ENCODE measurements around the gene AFAP1L1.

The AFAP1L1 gene

GRCh38 chr5:149383399-149383798 is 111.7 kb downstream of the AFAP1L1 start:
- ChIA-PET POLR2A (no interaction called here), CTCF (interaction anchor here (1.3 to 14.2 kb wide), 8 partner anchors 17 to 182 kb away, joined by 3 to 209 read pairs (median 6); partner anchors contain the start of gene PCYOX1L)
- Histone ChIP-seq H3K36me3 (ENCODE audit: control insufficient read depth in 4 of 4, insufficient read depth in 4 of 4, low read length in 3 of 4) (no peaks in the 10 kb centered on the region), H3K4me3 (ENCODE audit: control insufficient read depth in 1 of 7, extremely low read depth in 1 of 7, insufficient read depth in 4 of 7, low read depth in 2 of 7, low read length in 6 of 7) (no peak overlapping the region), H3K9me3 (ENCODE audit: control extremely low read depth in 1 of 5, control insufficient read depth in 4 of 5, insufficient read depth in 2 of 5, low read depth in 1 of 5, low read length in 4 of 5) (no peaks in the 10 kb centered on the region), H3K27ac (ENCODE audit: insufficient read depth in 1 of 2, low read depth in 1 of 2, low read length in 2 of 2, poor library complexity in 1 of 2, severe bottlenecking in 2 of 2) (no peak overlapping the region), H3K4me1 (ENCODE audit: control extremely low read depth in 1 of 4, control insufficient read depth in 4 of 4, insufficient read depth in 4 of 4, low read length in 3 of 4) (peaks cover 0 to 8% (median 6%) of the 10 kb centered on the region in 4 experiments), H3K27me3 (replicated peaks in 2 of 5; ENCODE audit: control insufficient read depth in 4 of 5, insufficient read depth in 5 of 5, low read length in 4 of 5) (no peaks in the 10 kb centered on the region)
- no peak for DNase-seq
- WGBS (ENCODE audit: insufficient coverage) = 88% methylated on average over 8 of the region's 9 CpGs

GRCh38 chr5:149386166-149386565 is 114.5 kb downstream of the AFAP1L1 start:
- Histone ChIP-seq H3K9me3 (ENCODE audit: control extremely low read depth in 1 of 5, control insufficient read depth in 4 of 5, insufficient read depth in 2 of 5, low read depth in 1 of 5, low read length in 4 of 5) (no peaks in the 10 kb centered on the region), H3K36me3 (ENCODE audit: control insufficient read depth in 4 of 4, insufficient read depth in 4 of 4, low read length in 3 of 4) (no peaks in the 10 kb centered on the region), H3K4me1 (ENCODE audit: control extremely low read depth in 1 of 4, control insufficient read depth in 4 of 4, insufficient read depth in 4 of 4, low read length in 3 of 4) (peaks cover 0 to 8% (median 6%) of the 10 kb centered on the region in 4 experiments), H3K27ac (ENCODE audit: insufficient read depth in 1 of 2, low read depth in 1 of 2, low read length in 2 of 2, poor library complexity in 1 of 2, severe bottlenecking in 2 of 2) (no peak overlapping the region), H3K4me3 (ENCODE audit: control insufficient read depth in 1 of 7, extremely low read depth in 1 of 7, insufficient read depth in 4 of 7, low read depth in 2 of 7, low read length in 6 of 7) (no peak overlapping the region), H3K27me3 (replicated peaks in 2 of 5; ENCODE audit: control insufficient read depth in 4 of 5, insufficient read depth in 5 of 5, low read length in 4 of 5) (no peaks in the 10 kb centered on the region)
- 100% methylated on average over 2 of the region's 5 CpGs for WGBS (ENCODE audit: insufficient coverage)
- CTCF ChIA-PET = interaction anchor here (1.1 to 14.2 kb wide), 6 partner anchors 14 to 179 kb away, joined by 3 to 209 read pairs (median 48); partner anchors contain the start of gene PCYOX1L
- DNase-seq = no peak
- POLR2A ChIA-PET = interaction anchor here (0.5 kb wide), 1 partner anchor 1290 kb away, joined by 4 read pairs; no protein-coding TSS in a partner anchor

GRCh38 chr5:149387081-149387631 is 115.5 kb downstream of the AFAP1L1 start:
- CTCF ChIA-PET = interaction anchor here (1.1 to 14.2 kb wide), 7 partner anchors 13 to 185 kb away, joined by 3 to 209 read pairs (median 5); partner anchors contain the start of gene PCYOX1L
- POLR2A ChIA-PET = no interaction called here
- WGBS (ENCODE audit: insufficient coverage) = 95% methylated on average over 8 of the region's 9 CpGs
- no peaks in the 10 kb centered on the region for H3K9me3 ChIP-seq (ENCODE audit: control extremely low read depth in 1 of 5, control insufficient read depth in 4 of 5, insufficient read depth in 2 of 5, low read depth in 1 of 5, low read length in 4 of 5)
- H3K27me3 ChIP-seq (replicated peaks in 2 of 5; ENCODE audit: control insufficient read depth in 4 of 5, insufficient read depth in 5 of 5, low read length in 4 of 5) = no peaks in the 10 kb centered on the region
- H3K27ac ChIP-seq (ENCODE audit: insufficient read depth in 1 of 2, low read depth in 1 of 2, low read length in 2 of 2, poor library complexity in 1 of 2, severe bottlenecking in 2 of 2) = no peak overlapping the region
- no peaks in the 10 kb centered on the region for H3K36me3 ChIP-seq (ENCODE audit: control insufficient read depth in 4 of 4, insufficient read depth in 4 of 4, low read length in 3 of 4)
- no peak overlapping the region for H3K4me3 ChIP-seq (ENCODE audit: control insufficient read depth in 1 of 7, extremely low read depth in 1 of 7, insufficient read depth in 4 of 7, low read depth in 2 of 7, low read length in 6 of 7)
- no peak for DNase-seq
- peaks cover 0 to 8% (median 6%) of the 10 kb centered on the region in 4 experiments for H3K4me1 ChIP-seq (ENCODE audit: control extremely low read depth in 1 of 4, control insufficient read depth in 4 of 4, insufficient read depth in 4 of 4, low read length in 3 of 4)

- no peak overlapping the region for H3K4me3 ChIP-seq (ENCODE audit: control insufficient read depth in 1 of 7, extremely low read depth in 1 of 7, insufficient read depth in 4 of 7, low read depth in 2 of 7, low read length in 6 of 7)
- WGBS (ENCODE audit: insufficient coverage) = 100% methylated on average over 1 of the region's 1 CpG
- H3K9me3 ChIP-seq (ENCODE audit: control extremely low read depth in 1 of 5, control insufficient read depth in 4 of 5, insufficient read depth in 2 of 5, low read depth in 1 of 5, low read length in 4 of 5) = no peaks in the 10 kb centered on the region
- ChIA-PET POLR2A (no interaction called here), CTCF (interaction anchor here (1.4 to 14.2 kb wide), 6 partner anchors 20 to 184 kb away, joined by 3 to 209 read pairs (median 46); partner anchors contain the start of gene PCYOX1L)
- DNase-seq = no peak
- H3K4me1 ChIP-seq (ENCODE audit: control extremely low read depth in 1 of 4, control insufficient read depth in 4 of 4, insufficient read depth in 4 of 4, low read length in 3 of 4) = peaks cover 0 to 8% (median 6%) of the 10 kb centered on the region in 4 experiments
- H3K36me3 ChIP-seq (ENCODE audit: control insufficient read depth in 4 of 4, insufficient read depth in 4 of 4, low read length in 3 of 4) = no peaks in the 10 kb centered on the region
- no peaks in the 10 kb centered on the region for H3K27me3 ChIP-seq (replicated peaks in 2 of 5; ENCODE audit: control insufficient read depth in 4 of 5, insufficient read depth in 5 of 5, low read length in 4 of 5)
- no peak overlapping the region for H3K27ac ChIP-seq (ENCODE audit: insufficient read depth in 1 of 2, low read depth in 1 of 2, low read length in 2 of 2, poor library complexity in 1 of 2, severe bottlenecking in 2 of 2)
These were observed 116.3 kb downstream of the AFAP1L1 start for GRCh38 chr5:149387982-149388381.

GRCh38 chr5:149388498-149389190 is 117.0 kb downstream of the AFAP1L1 start:
- H3K27me3 ChIP-seq (replicated peaks in 2 of 5; ENCODE audit: control insufficient read depth in 4 of 5, insufficient read depth in 5 of 5, low read length in 4 of 5) = no peaks in the 10 kb centered on the region
- ChIA-PET CTCF (interaction anchor here (1.2 to 14.2 kb wide), 9 partner anchors 12 to 177 kb away, joined by 3 to 209 read pairs (median 6); partner anchors contain the start of gene PCYOX1L), POLR2A (no interaction called here)
- peaks cover 0 to 8% (median 6%) of the 10 kb centered on the region in 4 experiments for H3K4me1 ChIP-seq (ENCODE audit: control extremely low read depth in 1 of 4, control insufficient read depth in 4 of 4, insufficient read depth in 4 of 4, low read length in 3 of 4)
- H3K27ac ChIP-seq (ENCODE audit: insufficient read depth in 1 of 2, low read depth in 1 of 2, low read length in 2 of 2, poor library complexity in 1 of 2, severe bottlenecking in 2 of 2) = no peak overlapping the region
- DNase-seq = no peak
- no peaks in the 10 kb centered on the region for H3K9me3 ChIP-seq (ENCODE audit: control extremely low read depth in 1 of 5, control insufficient read depth in 4 of 5, insufficient read depth in 2 of 5, low read depth in 1 of 5, low read length in 4 of 5)
- H3K4me3 ChIP-seq (ENCODE audit: control insufficient read depth in 1 of 7, extremely low read depth in 1 of 7, insufficient read depth in 4 of 7, low read depth in 2 of 7, low read length in 6 of 7) = no peak overlapping the region
- H3K36me3 ChIP-seq (ENCODE audit: control insufficient read depth in 4 of 4, insufficient read depth in 4 of 4, low read length in 3 of 4) = no peaks in the 10 kb centered on the region
- 87% methylated on average over 7 of the region's 7 CpGs for WGBS (ENCODE audit: insufficient coverage)

- Histone ChIP-seq H3K9me3 (ENCODE audit: control extremely low read depth in 1 of 5, control insufficient read depth in 4 of 5, insufficient read depth in 2 of 5, low read depth in 1 of 5, low read length in 4 of 5) (no peaks in the 10 kb centered on the region), H3K4me1 (ENCODE audit: control extremely low read depth in 1 of 4, control insufficient read depth in 4 of 4, insufficient read depth in 4 of 4, low read length in 3 of 4) (peaks cover 0 to 8% (median 6%) of the 10 kb centered on the region in 4 experiments), H3K27me3 (replicated peaks in 2 of 5; ENCODE audit: control insufficient read depth in 4 of 5, insufficient read depth in 5 of 5, low read length in 4 of 5) (no peaks in the 10 kb centered on the region), H3K27ac (ENCODE audit: insufficient read depth in 1 of 2, low read depth in 1 of 2, low read length in 2 of 2, poor library complexity in 1 of 2, severe bottlenecking in 2 of 2) (no peak overlapping the region), H3K4me3 (ENCODE audit: control insufficient read depth in 1 of 7, extremely low read depth in 1 of 7, insufficient read depth in 4 of 7, low read depth in 2 of 7, low read length in 6 of 7) (no peak overlapping the region), H3K36me3 (ENCODE audit: control insufficient read depth in 4 of 4, insufficient read depth in 4 of 4, low read length in 3 of 4) (no peaks in the 10 kb centered on the region)
- CTCF ChIA-PET = interaction anchor here (1.0 to 2.2 kb wide), 12 partner anchors 10 to 173 kb away, joined by 3 to 10 read pairs (median 4); partner anchors contain the start of gene IL17B
- DNase-seq = no peak
- WGBS (ENCODE audit: insufficient coverage) = 89% methylated on average over 8 of the region's 11 CpGs
- POLR2A ChIA-PET = no interaction called here
These were observed 118.2 kb downstream of the AFAP1L1 start for GRCh38 chr5:149389552-149390495.

All from common myeloid progenitor, CD34-positive (primary cell).